ENCODE data around the gene MAGI1.

DNA sequence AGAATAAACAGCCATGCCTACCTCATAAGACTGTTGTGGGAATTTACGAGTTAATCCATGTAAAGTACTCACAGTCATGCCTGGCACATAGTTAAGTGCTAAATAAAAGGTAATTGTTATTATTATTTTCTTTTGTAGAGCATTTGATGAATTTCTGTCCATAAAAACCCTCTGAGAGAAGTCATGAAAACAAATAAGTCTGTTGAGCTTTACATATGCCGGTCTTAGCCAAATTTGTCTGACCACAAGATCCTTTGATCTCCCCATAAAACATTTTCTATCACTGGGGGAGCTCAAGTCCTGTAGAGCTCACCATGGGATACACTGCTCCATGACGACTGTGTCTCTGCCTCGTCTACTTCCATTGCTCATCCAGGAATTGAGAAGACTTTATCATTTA, 114.0 kb downstream of the MAGI1 start:
- TF ChIP-seq POLR2A (IDR thresholded peaks at IDR 0.05; ENCODE audit: low read depth, low read length) (no peak), POLR2AphosphoS5 (IDR thresholded peaks at IDR 0.05; ENCODE audit: low read depth, low read length) (no peak)

Data from GM12892 (cell line).